Esophagus muscularis mucosa (tissue), 3 donors: Measurements from ENCODE around the gene ZNF343.

Experiments used
- CTCF ChIP-seq, 3 experiments: fragments of 200-600 bp in 2 of 3; fragments of 450-650 bp in 1 of 3; sonication (generic) in 2 of 3; IDR thresholded peaks; one replicate each; pipeline ENCODE4 v1.5.1; 2017 to 2019; ENCODE audit warnings: antibody characterized with exemption in 3 of 3, mild to moderate bottlenecking in 2 of 3, moderate library complexity in 1 of 3
- POLR2A ChIP-seq: fragments of 450-650 bp; IDR thresholded peaks from one replicate; pipeline ENCODE4 v1.6.1; 2017; ENCODE audit warnings: antibody characterized with exemption, moderate library complexity, mild to moderate bottlenecking, low read depth
- POLR2AphosphoS5 ChIP-seq, 2 donors: sonication (generic); formaldehyde crosslinking; IDR thresholded peaks; one replicate each; pipeline ENCODE4 v1.6.1; 2017; ENCODE audit warnings: antibody characterized with exemption in 2 of 2

- no peak for TF ChIP-seq POLR2AphosphoS5 (IDR thresholded peaks at IDR 0.05)
- no peak for TF ChIP-seq CTCF (IDR thresholded peaks at IDR 0.05)
- no peak for TF ChIP-seq POLR2A
These were observed 25.2 kb downstream of the ZNF343 start for GRCh38 chr20:2483504-2483903.
